Islet precursor cell (in vitro differentiated cells): ENCODE results near the gene RGL2.
"Not testable (repeated sequence)": the region's sequence is repeated elsewhere in the genome, so short reads cannot be mapped to it uniquely, and the experiment has no call there.

Experiments used
- DNase-seq: peaks from one replicate; pipeline ENCODE4 v3.0.0-alpha.2; 2018

RGL2 gene

GRCh38 chr6:33273129-33273923 is 25.4 kb downstream of the RGL2 start:
- no peak for DNase-seq

DNA sequence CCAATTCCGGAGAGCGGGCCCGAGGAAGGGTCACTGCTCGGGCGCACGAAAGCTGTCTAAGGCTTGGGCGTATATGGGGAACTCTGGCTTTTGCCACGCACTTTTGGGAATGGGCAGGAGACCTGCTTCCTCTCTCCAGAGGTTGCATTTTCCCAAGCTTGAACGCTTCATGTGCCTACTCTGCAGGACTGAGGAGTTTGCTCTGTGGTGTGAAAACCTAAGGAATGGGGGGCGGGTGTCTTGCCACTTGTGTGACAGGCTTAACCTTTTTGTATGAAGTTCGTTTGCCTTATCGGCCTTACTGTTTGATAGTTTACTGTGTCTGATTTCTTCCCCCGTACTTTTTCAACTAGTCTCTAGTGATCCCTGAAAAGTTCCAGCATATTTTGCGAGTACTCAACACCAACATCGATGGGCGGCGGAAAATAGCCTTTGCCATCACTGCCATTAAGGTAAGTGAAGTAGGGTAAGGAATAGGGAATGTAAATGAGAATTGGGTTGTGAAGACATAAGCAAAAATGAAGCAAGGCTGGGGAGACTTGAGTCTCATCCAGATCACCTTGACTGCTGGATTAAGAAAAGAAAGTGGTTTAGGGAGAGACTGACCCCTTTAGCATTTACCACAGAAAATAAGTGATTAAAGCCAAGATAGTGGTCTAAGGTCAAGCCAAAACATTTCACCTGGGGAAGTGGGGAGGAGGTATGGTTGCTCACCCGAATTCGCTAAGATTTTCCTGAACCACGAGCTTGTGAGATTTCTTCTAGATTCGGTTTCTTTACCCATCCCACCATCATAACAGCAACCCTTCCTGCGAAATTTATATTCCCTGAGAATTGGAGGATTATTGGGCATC is 26.2 kb downstream of the RGL2 start:
- no peak for DNase-seq

- DNase-seq: peak; percentile 97
These were observed 27.1 kb downstream of the RGL2 start, which contains the start of the genes RPS18 and VPS52 for GRCh38 chr6:33271468-33272274. TSS of gene RPS18 (plus strand) at chr6:33272075. CDS start at chr6:33272120, 45 bp downstream. TSS of gene VPS52 (minus strand) at chr6:33271876. CDS start at chr6:33271675, 201 bp downstream.

GRCh38 chr6:33271117-33271467 is 27.6 kb downstream of the RGL2 start:
- DNase-seq: no peak

DNA sequence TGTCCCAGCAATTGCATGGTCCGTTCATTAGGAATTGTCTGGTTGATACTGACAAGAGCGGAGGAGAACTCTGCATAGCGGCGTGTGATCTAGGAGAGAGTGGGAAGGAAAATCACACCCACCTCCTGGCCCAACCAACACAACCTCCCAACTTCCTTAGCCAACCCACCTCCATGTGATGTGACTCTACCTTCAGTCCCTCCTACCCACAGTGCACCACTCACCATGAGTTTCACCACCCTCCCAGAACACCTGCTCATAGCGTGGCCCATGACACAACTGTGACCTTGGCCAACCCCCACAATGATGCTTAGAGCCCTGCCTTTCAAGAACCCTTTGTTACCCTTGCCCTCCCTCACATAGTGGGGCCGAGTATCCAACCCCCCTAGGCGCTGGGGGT is 34.7 kb downstream of the RGL2 start:
- DNase-seq: no peak

DNA sequence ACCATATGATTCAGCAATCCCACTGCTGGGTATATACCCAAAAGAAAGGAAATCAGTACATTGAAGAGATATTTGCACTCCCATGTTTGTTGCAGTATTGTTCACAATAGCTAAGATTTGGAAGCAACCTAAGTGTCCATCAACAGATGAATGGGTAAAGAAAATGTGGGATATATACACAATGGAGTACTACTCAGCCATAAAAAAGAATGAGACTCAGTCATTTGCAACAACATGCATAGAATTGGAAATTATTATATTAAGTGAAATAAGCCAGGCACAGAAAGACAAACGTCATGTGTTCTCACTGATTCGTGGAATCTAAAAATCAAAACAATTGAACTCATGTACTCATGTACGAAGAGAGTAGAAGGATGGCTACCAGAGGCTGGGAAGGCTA is 36.3 kb downstream of the RGL2 start:
- not testable (repeated sequence) for DNase-seq

GRCh38 chr6:33259032-33259431 is 39.7 kb downstream of the RGL2 start:
- DNase-seq: no peak

- DNase-seq: no peak
These were observed 44.2 kb downstream of the RGL2 start for GRCh38 chr6:33254591-33254990.

GRCh38 chr6:33252759-33253158 is 46.0 kb downstream of the RGL2 start:
- DNase-seq: no peak

- DNase-seq: no peak
These were observed 47.2 kb downstream of the RGL2 start for GRCh38 chr6:33251395-33252012.

DNA sequence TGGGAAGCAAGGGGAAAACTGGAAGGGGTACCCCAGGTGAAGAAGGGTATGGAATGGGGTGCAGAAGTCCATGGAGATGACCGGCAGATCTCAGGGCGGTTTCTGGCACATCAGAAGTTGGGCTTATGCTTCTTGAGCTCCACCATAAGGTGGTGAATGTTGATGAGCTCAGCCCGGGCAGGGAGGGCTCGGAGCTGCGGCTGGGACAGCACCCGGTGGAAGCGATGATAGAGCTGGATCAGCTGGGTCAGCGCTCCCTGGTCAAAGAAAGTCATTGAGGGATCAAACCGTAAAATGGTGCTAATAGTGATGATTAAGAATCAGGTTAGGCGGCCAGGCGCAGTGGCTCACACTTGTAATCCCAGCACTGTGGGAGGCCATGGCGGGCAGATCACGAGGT is 48.0 kb downstream of the RGL2 start:
- DNase-seq: no peak

GRCh38 chr6:33249732-33250630 is 48.8 kb downstream of the RGL2 start:
- peak; percentile 67 for DNase-seq

DNA sequence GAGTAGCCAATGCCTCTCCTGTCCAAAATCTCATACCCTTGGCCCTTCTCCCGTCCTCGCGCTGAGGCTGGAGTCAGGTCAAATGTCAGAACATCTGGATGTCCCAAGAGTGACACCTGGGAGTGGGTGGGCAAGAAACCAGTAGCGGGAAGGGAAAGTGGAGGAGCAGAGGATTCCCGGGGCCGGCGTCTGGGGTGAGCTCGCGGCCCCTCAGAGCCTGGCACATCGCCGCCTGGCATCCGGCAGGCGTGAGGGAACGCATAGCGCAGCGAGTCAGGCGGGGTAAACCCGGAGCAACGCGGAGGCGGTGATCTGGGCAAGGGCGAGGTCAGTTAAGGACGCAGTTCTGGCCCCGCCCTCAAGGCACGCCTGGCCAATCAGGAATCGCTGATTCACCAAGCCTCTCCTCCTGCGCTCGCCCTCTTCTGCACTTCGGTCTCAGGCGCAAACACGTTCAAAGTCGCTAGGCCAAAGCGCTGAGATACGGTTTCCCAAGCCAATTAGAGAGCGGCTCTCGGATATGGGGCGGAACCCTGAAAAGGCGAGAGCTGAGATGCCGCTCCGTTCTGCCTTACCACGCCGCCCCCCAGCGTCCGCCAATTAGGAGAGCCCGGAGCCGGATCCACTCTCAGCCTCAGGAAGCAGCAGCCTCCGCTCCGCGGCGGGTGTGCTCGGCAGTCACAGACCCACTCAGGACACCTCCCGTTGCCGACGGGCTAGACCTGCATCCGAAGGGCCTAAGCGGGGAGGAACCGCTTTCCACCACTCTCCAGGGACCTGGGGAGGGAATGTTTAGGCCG is 49.6 kb downstream of the RGL2 start:
- DNase-seq: peak; percentile 99

DNA sequence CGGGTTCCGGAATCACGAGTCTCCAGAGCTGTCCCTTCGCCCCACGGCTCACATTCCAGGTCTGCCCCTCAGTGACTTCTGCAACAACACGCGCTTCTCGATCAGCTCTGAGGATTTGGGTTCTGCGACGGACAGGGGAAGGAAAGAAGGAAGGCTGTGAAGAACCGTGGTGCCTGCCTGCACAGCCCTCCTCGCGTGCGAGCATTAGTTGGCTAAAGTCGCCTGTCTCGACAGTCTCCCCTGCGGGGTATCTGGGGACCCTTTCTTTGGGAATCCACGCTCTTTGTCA is 50.2 kb downstream of the RGL2 start:
- DNase-seq: no peak

DNA sequence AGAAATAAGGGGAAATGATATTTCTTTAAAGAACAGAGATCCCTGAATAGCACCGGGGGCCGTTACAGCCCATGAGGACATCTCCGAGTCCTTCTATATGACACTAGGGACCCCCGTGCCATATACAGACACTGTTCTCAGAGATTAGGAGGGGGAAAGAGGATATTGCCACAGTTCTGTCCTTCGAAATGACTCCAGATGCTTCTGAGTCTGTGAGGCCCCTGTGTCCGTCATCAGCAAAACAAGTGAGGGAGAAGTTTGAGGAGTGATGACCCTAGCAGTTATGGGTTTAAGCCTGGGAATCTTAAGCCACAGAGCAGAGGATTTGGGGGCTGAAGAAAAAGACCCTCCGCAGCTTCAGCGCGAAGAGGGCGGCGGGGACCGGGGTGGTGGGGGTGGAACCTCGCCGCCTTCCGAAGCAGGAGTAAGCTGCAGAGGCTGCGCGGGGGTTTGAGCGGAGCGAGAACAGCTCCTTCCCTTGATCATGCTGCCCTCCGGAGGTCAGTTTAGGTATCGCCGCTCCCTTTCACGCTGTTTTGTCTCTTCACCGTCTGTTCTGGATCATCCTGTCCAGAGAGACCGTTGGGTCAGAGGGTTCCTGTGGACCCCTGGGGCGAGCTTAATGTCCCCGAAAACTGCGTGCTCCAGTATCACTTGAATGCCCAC is 50.6 kb downstream of the RGL2 start:
- peak; percentile 90 for DNase-seq

DNA sequence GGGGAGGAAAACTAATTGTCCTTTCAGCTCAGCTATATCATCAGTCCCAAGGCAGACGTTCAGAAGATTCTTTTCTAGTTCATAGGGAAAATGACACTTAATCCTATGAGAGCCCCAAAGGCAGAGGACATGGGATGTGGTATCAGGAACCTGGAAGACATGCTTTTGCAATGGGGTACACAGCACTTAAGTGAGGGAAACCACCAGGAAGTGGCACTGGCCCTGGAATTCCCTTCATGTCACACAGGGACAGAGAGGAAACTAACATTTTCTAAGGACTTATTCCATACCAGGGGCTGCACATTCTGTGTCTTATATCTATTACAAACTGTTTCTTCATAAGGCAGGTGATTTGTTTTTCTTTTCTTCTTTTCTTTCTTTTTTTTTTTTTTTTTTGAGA is 55.3 kb downstream of the RGL2 start:
- DNase-seq: peak; percentile 9

DNA sequence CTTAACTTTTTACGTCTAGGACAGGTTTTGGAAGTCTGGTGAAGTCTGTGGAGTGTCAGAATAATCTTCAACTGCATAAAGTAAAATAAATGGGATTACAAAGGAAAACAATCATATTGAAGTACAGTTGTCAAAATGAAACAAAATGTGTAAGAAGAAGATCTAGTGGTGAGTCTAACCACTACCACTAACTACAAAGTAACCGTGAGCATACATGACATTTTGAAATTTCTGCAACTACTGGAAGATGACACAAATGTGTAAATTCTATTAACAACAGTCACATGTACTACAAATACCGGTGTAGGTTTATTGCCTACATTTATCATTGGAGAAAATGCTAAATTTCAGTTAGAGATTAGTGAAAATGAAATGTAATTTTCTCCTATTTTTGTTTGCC is 56.8 kb downstream of the RGL2 start:
- no peak for DNase-seq
